GM15510 (cell line): Measurements from ENCODE around the gene YTHDF1.

Experiments used
- POLR2A ChIP-seq: IDR thresholded peaks from 3 replicates; pipeline ENCODE4 v1.6.1; 2011; ENCODE audit warnings: borderline replicate concordance; ENCODE audit not compliant: insufficient read length; ENCODE audit errors: extremely low read depth

Gene YTHDF1

GRCh38 chr20:63158352-63158751 lies 57.6 kb downstream of the YTHDF1 start:
- TF ChIP-seq POLR2A, result no peak

GRCh38 chr20:63156221-63156671 lies 59.7 kb downstream of the YTHDF1 start:
- TF ChIP-seq POLR2A, result no peak

GRCh38 chr20:63155266-63156165 lies 60.4 kb downstream of the YTHDF1 start:
- TF ChIP-seq POLR2A, result no peak

GRCh38 chr20:63154395-63154794 lies 61.5 kb downstream of the YTHDF1 start:
- no peak for TF ChIP-seq POLR2A

GRCh38 chr20:63153254-63154221 lies 62.4 kb downstream of the YTHDF1 start:
- no peak for TF ChIP-seq POLR2A

- no peak for TF ChIP-seq POLR2A
Observed at GRCh38 chr20:63152322-63153253, 63.3 kb downstream of the YTHDF1 start.

GRCh38 chr20:63151554-63152321 lies 64.2 kb downstream of the YTHDF1 start:
- TF ChIP-seq POLR2A, result no peak

- no peak for TF ChIP-seq POLR2A
Observed at GRCh38 chr20:63150911-63151531, 64.9 kb downstream of the YTHDF1 start.

GRCh38 chr20:63150391-63150898 lies 65.5 kb downstream of the YTHDF1 start:
- no peak for TF ChIP-seq POLR2A

- TF ChIP-seq POLR2A, result no peak
Observed at GRCh38 chr20:63149531-63150192, 66.3 kb downstream of the YTHDF1 start.

GRCh38 chr20:63148696-63149095 lies 67.2 kb downstream of the YTHDF1 start:
- TF ChIP-seq POLR2A, result no peak

GRCh38 chr20:63147532-63147931 lies 68.4 kb downstream of the YTHDF1 start:
- TF ChIP-seq POLR2A, result no peak
